ENCODE measurements around the gene GCNT1.

DNA sequence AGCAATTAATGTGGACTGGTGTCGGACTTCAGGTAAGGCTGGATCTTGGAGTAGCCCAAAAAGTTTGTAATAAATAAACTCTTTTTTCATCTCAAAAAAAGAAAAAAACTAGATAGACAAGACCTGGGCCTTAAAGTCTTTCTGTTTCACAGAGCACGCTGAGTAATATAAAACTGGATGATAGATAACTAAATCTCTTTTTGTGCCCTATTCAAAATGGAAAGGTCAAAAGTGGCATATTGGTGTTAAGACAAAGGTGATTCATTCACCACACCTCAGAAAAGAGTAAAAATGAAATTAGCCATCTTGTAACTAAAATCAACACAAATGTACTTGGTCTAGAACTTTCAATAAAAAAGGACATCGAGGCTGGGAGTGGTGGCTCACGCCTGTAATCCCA lies 34.5 kb upstream of the GCNT1 start:
- TF ChIP-seq, protein P1, sequence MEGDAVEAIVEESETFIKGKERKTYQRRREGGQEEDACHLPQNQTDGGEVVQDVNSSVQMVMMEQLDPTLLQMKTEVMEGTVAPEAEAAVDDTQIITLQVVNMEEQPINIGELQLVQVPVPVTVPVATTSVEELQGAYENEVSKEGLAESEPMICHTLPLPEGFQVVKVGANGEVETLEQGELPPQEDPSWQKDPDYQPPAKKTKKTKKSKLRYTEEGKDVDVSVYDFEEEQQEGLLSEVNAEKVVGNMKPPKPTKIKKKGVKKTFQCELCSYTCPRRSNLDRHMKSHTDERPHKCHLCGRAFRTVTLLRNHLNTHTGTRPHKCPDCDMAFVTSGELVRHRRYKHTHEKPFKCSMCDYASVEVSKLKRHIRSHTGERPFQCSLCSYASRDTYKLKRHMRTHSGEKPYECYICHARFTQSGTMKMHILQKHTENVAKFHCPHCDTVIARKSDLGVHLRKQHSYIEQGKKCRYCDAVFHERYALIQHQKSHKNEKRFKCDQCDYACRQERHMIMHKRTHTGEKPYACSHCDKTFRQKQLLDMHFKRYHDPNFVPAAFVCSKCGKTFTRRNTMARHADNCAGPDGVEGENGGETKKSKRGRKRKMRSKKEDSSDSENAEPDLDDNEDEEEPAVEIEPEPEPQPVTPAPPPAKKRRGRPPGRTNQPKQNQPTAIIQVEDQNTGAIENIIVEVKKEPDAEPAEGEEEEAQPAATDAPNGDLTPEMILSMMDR (conservative IDR thresholded peaks at IDR 0.05; ENCODE audit: low read length): no peak
- TF ChIP-seq EZH2phosphoT487 (IDR thresholded peaks at IDR 0.05; ENCODE audit: borderline replicate concordance, low read depth, low read length): no peak
